Mesenchymal stem cell (in vitro differentiated cells and primary cell): Measurements from ENCODE around the gene GABRD.

Experiments
- DNase-seq: peaks from one replicate; pipeline ENCODE4 v3.0.0-alpha.2; 2013
- H2AFZ ChIP-seq: one replicate; pipeline ENCODE4 v1.6.1; 2013; ENCODE audit warnings: low read depth, mild to moderate bottlenecking, control low read depth, inconsistent platforms, low read length, moderate library complexity
- H2AK5ac ChIP-seq: 2 replicates; pipeline ENCODE4 v1.6.1; 2013; ENCODE audit warnings: low read length, moderate library complexity, mild to moderate bottlenecking, inconsistent platforms; ENCODE audit not compliant: severe bottlenecking
- H2BK120ac ChIP-seq: one replicate; pipeline ENCODE4 v1.6.1; 2013; ENCODE audit warnings: low read depth, mild to moderate bottlenecking, inconsistent platforms, low read length, moderate library complexity
- H2BK12ac ChIP-seq, 2 experiments: one replicate each; pipeline ENCODE4 v1.6.1; 2013; ENCODE audit warnings: inconsistent platforms in 2 of 2, low read length in 2 of 2, mild to moderate bottlenecking in 2 of 2, moderate library complexity in 2 of 2, control low read depth in 1 of 2
- H2BK15ac ChIP-seq: one replicate; pipeline ENCODE4 v1.6.1; 2013; ENCODE audit warnings: mild to moderate bottlenecking, low read depth, inconsistent platforms; ENCODE audit not compliant: poor library complexity, severe bottlenecking
- H2BK5ac ChIP-seq: 2 replicates; pipeline ENCODE4 v1.6.1; 2013; ENCODE audit warnings: low read depth, mild to moderate bottlenecking, low read length, control low read depth, inconsistent platforms; ENCODE audit not compliant: poor library complexity, severe bottlenecking
- H3K14ac ChIP-seq, 2 experiments: one replicate each; pipeline ENCODE4 v1.6.1; 2013; ENCODE audit warnings: inconsistent platforms in 2 of 2, low read length in 2 of 2, control low read depth in 1 of 2, mild to moderate bottlenecking in 1 of 2, moderate library complexity in 1 of 2
- H3K18ac ChIP-seq, 2 experiments: one replicate each; pipeline ENCODE4 v1.6.1; 2013; ENCODE audit warnings: inconsistent platforms in 2 of 2, low read length in 2 of 2, control low read depth in 1 of 2, low read depth in 1 of 2, mild to moderate bottlenecking in 1 of 2
- H3K23ac ChIP-seq, 2 experiments: one replicate each; pipeline ENCODE4 v1.6.1; 2013; ENCODE audit warnings: inconsistent platforms in 2 of 2, low read length in 2 of 2, mild to moderate bottlenecking in 2 of 2, moderate library complexity in 2 of 2, control low read depth in 1 of 2
- H3K27ac ChIP-seq: 2 replicates; pipeline ENCODE4 v1.5.1; 2013; ENCODE audit warnings: mild to moderate bottlenecking, moderate library complexity, low read length, control low read depth, inconsistent platforms; ENCODE audit not compliant: poor library complexity, severe bottlenecking
- H3K27me3 ChIP-seq, 2 experiments: 2 replicates each; pipeline versions ENCODE4 v1.6.1 to v1.7.0; 2013; ENCODE audit warnings: low read length in 2 of 2, mild to moderate bottlenecking in 2 of 2, moderate library complexity in 2 of 2, control low read depth in 1 of 2, inconsistent platforms in 1 of 2; ENCODE audit not compliant: control insufficient read depth in 1 of 2, insufficient read depth in 1 of 2
- H3K36me3 ChIP-seq, 2 experiments: 2 replicates each; pipeline versions ENCODE4 v1.6.1 to v1.7.0; 2013; ENCODE audit warnings: low read length in 2 of 2, control low read depth in 1 of 2, inconsistent platforms in 1 of 2, low read depth in 1 of 2, mild to moderate bottlenecking in 1 of 2; ENCODE audit not compliant: insufficient read depth in 2 of 2, control insufficient read depth in 1 of 2
- H3K4ac ChIP-seq, 2 experiments: one replicate each; pipeline ENCODE4 v1.6.1; 2013; ENCODE audit warnings: inconsistent platforms in 2 of 2, low read length in 2 of 2, mild to moderate bottlenecking in 2 of 2, moderate library complexity in 2 of 2, control low read depth in 1 of 2, low read depth in 1 of 2
- H3K4me1 ChIP-seq: 2 replicates; pipeline ENCODE4 v1.6.1; 2013; ENCODE audit warnings: low read depth, low read length, control low read depth; ENCODE audit not compliant: control insufficient read depth, insufficient read depth
- H3K4me2 ChIP-seq: 2 replicates; pipeline ENCODE4 v1.6.1; 2013; ENCODE audit warnings: low read length, mild to moderate bottlenecking, inconsistent platforms; ENCODE audit not compliant: poor library complexity, severe bottlenecking
- H3K4me3 ChIP-seq, 2 experiments: 2 replicates each; pipeline versions ENCODE4 v1.5.1 to v1.7.0; 2013; ENCODE audit warnings: low read length in 2 of 2, mild to moderate bottlenecking in 2 of 2, control low read depth in 1 of 2, low read depth in 1 of 2; ENCODE audit not compliant: insufficient read depth in 1 of 2
- H3K79me1 ChIP-seq: replicated peaks from 2 replicates; pipeline ENCODE4 v1.6.1; 2013; ENCODE audit warnings: mild to moderate bottlenecking, control low read depth, low read length, inconsistent platforms; ENCODE audit not compliant: poor library complexity, severe bottlenecking
- H3K9ac ChIP-seq: 2 replicates; pipeline ENCODE4 v1.7.0; 2013; ENCODE audit warnings: mild to moderate bottlenecking, low read length, moderate library complexity
- H3K9me3 ChIP-seq: 2 replicates; pipeline ENCODE4 v1.7.0; 2013; ENCODE audit warnings: mild to moderate bottlenecking, low read length; ENCODE audit not compliant: control insufficient read depth
- H4K8ac ChIP-seq: one replicate; pipeline ENCODE4 v1.6.1; 2013; ENCODE audit warnings: inconsistent platforms, mild to moderate bottlenecking, low read length, moderate library complexity
- H4K91ac ChIP-seq: one replicate; pipeline ENCODE4 v1.6.1; 2013; ENCODE audit warnings: mild to moderate bottlenecking, low read length, inconsistent platforms
- WGBS: methylation state at CpG from one replicate; pipeline ENCODE4 v1.1.7; 2013; ENCODE audit warnings: mixed read lengths; 5-methylcytosine and 5-hydroxymethylcytosine counted together

Gene GABRD

DNA sequence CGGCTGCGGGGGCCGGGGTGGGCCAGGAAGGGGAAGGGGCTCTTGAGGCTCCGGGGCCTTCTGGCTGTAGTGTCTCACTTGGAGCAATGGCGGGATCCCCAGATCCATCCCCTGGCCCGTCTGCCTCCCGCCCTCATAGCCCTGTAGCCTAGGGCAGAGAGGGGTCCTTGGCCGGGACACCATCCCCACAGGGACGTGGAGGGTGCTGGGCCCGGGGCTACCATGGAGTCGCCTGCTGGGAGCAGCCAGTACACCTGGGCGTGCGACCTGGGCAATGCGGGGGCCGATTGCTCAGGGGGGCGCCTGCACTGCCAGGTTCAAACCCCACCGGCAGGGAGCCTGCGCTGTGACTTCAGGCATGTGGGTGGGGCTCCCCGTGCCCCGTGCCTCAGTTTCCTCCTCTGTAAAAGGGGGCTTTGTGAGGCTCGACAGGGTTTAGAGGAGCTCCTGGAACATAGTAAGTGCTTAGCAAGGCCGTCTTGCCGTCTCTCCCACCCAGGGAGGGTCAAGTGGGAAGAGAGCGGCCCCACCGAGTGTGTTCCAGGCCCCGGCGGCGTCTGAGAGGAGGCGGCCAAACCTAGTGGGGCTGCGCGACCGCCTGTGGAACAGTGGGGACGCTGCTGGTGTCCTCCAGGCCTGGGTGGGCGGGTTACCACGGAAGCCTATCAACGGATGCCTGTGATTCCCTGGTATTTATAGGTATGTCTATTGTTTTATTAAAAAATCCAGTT is 51.8 kb downstream of the GABRD start:
- Histone ChIP-seq H3K27ac (no peak overlapping the region), H3K23ac (no peak overlapping the region), H3K79me1 (peaks cover 40% of the 10 kb centered on the region), H2AK5ac (no peak overlapping the region), H2BK5ac (no peak overlapping the region), H3K4me2 (no peak overlapping the region), H2AFZ (no peak overlapping the region), H3K36me3 (peaks cover 0 to 71% of the 10 kb centered on the region in 2 experiments), H2BK15ac (no peak overlapping the region), H4K91ac (no peak overlapping the region), H3K14ac (no peak overlapping the region), H3K9me3 (no peaks in the 10 kb centered on the region), H3K4ac (no peak overlapping the region), H4K8ac (no peak overlapping the region), H2BK12ac (no peak overlapping the region), H2BK120ac (no peak overlapping the region), H3K4me3 (no peak overlapping the region), H3K4me1 (peaks cover 8% of the 10 kb centered on the region), H3K27me3 (peaks cover 0 to 65% of the 10 kb centered on the region in 2 experiments), H3K18ac (no peak overlapping the region), H3K9ac (no peak overlapping the region)
- 92% methylated on average over 32 of the region's 36 CpGs for WGBS
- DNase-seq, result no peak

DNA sequence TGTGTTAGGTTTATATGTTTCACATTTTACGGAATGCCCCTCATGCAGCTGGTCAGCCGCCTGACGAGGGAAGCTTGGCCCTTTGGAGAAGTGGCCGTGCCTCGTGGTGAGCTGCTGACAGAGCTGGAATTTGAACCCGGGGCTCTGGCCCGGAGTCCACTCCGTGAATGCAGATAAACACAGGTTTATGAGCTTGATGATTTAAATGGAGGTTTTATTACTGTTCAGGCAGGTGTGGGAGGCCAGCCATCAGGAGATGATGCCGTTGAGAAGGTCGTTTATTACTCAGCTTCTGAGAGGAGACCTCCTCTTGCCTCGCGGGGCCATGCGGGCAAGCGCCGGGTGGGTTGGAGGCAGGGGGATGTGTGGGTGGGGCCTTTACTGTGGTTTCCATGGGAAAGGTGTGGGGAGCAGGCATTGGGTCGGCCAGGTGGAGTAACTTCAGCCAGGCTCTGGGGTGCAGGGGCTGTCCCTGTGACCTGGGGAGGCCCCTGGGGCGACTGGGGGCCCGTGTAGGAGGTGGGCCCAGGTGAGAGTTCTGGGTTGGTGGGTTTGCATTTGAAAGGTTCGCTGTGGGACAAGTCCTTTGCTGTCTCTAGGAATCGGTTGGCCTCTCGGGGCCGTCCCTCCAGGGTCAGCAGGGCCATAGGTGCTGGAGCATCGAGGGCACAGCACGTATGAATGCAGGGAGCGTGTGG is 53.1 kb downstream of the GABRD start:
- Histone ChIP-seq H3K27me3 (peaks cover 0 to 72% of the 10 kb centered on the region in 2 experiments), H3K36me3 (peaks cover 0 to 81% of the 10 kb centered on the region in 2 experiments), H3K79me1 (peaks cover 43% of the 10 kb centered on the region), H3K4ac (no peak overlapping the region), H4K91ac (no peak overlapping the region), H3K9ac (no peak overlapping the region), H3K4me3 (no peak overlapping the region), H2AFZ (no peak overlapping the region), H3K9me3 (peaks cover 6% of the 10 kb centered on the region), H3K14ac (no peak overlapping the region), H3K23ac (no peak overlapping the region), H3K4me1 (peaks cover 8% of the 10 kb centered on the region), H4K8ac (no peak overlapping the region), H3K18ac (no peak overlapping the region), H2BK120ac (no peak overlapping the region), H3K4me2 (no peak overlapping the region), H2BK5ac (no peak overlapping the region), H2BK15ac (no peak overlapping the region), H2BK12ac (no peak overlapping the region), H2AK5ac (no peak overlapping the region), H3K27ac (no peak overlapping the region)
- DNase-seq, result no peak
- WGBS, result 78% methylated on average over 25 of the region's 25 CpGs

DNA sequence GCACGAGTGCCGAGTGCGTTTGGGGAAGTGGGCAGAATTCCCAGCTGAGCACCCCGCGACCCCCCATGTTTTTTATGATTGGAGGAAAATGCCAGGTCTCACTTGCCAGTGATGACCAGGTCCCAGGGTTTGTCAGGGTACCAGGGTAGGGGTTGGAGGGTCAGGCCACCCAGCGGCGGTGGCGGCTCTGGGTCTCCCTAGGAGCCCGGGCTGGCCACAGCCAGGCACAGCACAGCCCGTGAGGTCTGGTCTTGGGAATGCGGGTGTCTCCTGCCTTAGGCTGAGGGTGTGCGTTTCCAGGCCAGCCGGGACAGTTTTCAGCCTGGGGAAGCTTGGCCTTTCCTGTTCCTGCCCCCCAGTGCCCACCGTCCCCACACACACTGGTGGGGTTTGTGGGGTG is 53.7 kb downstream of the GABRD start:
- Histone ChIP-seq H3K14ac (no peak overlapping the region), H2AK5ac (no peak overlapping the region), H4K8ac (no peak overlapping the region), H3K36me3 (peaks cover 0 to 81% of the 10 kb centered on the region in 2 experiments), H3K9ac (no peak overlapping the region), H2BK15ac (no peak overlapping the region), H3K23ac (no peak overlapping the region), H2BK5ac (no peak overlapping the region), H3K18ac (no peak overlapping the region), H2BK120ac (no peak overlapping the region), H3K27ac (no peak overlapping the region), H3K27me3 (peaks cover 0 to 74% of the 10 kb centered on the region in 2 experiments), H2AFZ (no peak overlapping the region), H3K4ac (no peak overlapping the region), H3K9me3 (peaks cover 12% of the 10 kb centered on the region), H3K4me1 (peaks cover 8% of the 10 kb centered on the region), H3K79me1 (peaks cover 42% of the 10 kb centered on the region), H3K4me3 (no peak overlapping the region), H4K91ac (no peak overlapping the region), H3K4me2 (no peak overlapping the region), H2BK12ac (no peak overlapping the region)
- DNase-seq, result no peak
- 86% methylated on average over 13 of the region's 14 CpGs for WGBS

- H3K27ac ChIP-seq, result no peak overlapping the region
- no peak overlapping the region for H2BK120ac ChIP-seq
- H3K14ac ChIP-seq, result no peak overlapping the region
- peak overlapping the region; percentile 74 for H3K9ac ChIP-seq
- no peak overlapping the region for H3K23ac ChIP-seq
- H3K4ac ChIP-seq, result no peak overlapping the region
- H3K4me1 ChIP-seq, result peaks cover 8% of the 10 kb centered on the region
- no peak overlapping the region for H2AFZ ChIP-seq
- H3K27me3 ChIP-seq, result peaks cover 0 to 72% of the 10 kb centered on the region in 2 experiments
- H2BK15ac ChIP-seq, result no peak overlapping the region
- H4K91ac ChIP-seq, result no peak overlapping the region
- H4K8ac ChIP-seq, result no peak overlapping the region
- no peak overlapping the region for H2BK5ac ChIP-seq
- no peak for DNase-seq
- no peak overlapping the region for H2AK5ac ChIP-seq
- H3K4me3 ChIP-seq, result peak overlapping the region in 1 of 2 experiments; percentile 78
- peaks cover 43% of the 10 kb centered on the region for H3K79me1 ChIP-seq
- H2BK12ac ChIP-seq, result no peak overlapping the region
- H3K36me3 ChIP-seq, result peaks cover 0 to 76% of the 10 kb centered on the region in 2 experiments
- 82% methylated on average over 59 of the region's 59 CpGs for WGBS
- no peak overlapping the region for H3K4me2 ChIP-seq
- H3K18ac ChIP-seq, result no peak overlapping the region
- H3K9me3 ChIP-seq, result peaks cover 19% of the 10 kb centered on the region
These were observed 54.5 kb downstream of the GABRD start for GRCh38 chr1:2073382-2074230.
